Measurements from ENCODE around the gene UBE2G1. TPM values are rescaled to one million over a fixed set of nuclear protein-coding genes. Genes with fewer than 3 reads are reported as not detected.
"Not testable (repeated sequence)": the region's sequence is repeated elsewhere in the genome, so short reads cannot be mapped to it uniquely, and the experiment has no call there.

Gene UBE2G1
- total RNA-seq: 71.6 and 73.3 TPM in 2 replicates

DNA sequence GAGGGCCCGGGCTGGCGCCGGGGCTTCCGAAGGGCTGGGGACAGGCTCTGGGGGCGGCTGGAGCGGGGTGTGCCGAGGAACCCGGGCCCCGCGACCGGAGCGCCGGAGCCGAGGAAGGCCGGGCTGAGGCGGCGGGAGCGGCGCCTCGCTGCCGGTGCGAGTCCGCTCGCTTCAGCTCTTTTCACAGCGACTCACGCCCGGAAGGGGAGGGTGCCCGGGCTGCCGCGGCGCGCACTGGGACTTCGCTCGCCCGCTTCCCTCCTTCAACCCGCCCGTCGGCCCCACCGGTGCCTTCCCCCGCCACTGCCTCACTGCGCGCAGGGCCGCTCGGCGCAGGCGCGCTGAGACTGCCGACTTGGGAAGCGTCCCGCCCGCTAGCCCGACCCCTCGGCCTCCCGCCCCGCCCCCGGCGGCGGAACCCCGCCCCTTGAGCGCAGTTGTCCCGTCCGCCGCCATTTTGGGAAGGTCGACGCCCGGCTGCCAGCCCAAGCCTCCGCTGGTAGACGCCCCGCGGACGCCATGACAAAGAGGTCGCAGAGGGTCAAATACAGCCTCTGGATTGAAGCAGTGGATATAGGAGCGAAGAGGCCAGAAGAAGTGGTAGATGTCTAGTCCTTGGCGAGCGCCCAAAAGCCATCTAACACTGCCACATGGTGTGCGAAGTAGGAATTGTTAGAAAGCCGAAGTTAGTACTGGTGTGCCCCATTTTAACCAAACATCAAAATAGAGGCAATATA, at the start of gene UBE2G1:
TSS of gene UBE2G1 (minus strand) at position 349 of the 737 bp plus-strand sequence. CDS start 359 bp downstream, outside the sequence.
- intact Hi-C loops (cut with micrococcal nuclease): loop anchor here (1.0 to 5.0 kb wide), 9 partner anchors 9 to 1654 kb away; partner anchors contain the start of genes CLUH, CYB5D2, MED11 and MYBBP1A

DNA sequence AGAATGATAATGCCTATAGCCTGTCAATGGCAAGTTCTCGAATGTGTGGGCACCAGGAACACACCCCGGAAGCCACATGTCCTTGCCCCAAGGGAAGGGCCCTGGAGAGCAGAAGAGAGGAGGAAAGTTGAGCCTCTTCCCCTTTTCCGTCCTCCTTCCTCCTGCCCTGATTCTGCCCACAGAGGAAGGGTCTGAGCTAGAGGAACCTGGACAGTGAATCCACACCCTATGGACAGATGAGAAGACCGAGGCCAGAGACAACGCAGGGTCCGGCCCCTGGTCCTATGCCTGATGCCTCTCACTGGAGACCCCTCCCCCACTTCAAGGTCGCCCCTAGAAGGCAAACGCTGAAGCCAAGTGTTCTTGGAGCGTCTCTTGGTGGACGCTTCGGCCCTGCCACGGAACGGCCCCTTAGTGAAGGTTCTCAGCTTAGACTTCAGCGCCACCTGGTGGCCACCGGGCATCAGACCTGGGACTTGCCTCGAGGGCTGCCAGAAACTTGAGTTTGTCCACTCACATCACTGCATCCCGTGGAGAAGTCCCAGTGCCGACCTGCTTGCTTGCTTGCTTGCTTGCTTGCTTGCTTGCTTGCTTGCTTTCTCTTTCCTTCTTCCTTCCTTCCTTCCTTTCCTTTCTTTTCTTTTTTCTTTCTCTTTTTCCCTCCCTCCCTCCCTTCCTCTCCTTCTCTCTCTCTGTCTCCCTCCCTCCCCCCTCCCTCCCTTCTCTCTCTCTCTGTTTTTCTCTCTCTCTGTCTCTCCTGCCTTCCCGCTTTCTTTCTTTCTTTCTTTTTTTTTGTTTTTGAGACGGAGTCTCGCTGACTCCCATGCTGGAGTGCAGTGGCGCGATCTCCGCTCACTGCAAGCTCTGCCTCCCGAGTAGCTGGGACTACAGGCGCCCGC, 46.7 kb upstream of the UBE2G1 start:
- intact Hi-C loops (cut with micrococcal nuclease): loop anchor here (1.0 to 5.0 kb wide), 6 partner anchors 47 to 406 kb away; partner anchors contain the start of gene UBE2G1

DNA sequence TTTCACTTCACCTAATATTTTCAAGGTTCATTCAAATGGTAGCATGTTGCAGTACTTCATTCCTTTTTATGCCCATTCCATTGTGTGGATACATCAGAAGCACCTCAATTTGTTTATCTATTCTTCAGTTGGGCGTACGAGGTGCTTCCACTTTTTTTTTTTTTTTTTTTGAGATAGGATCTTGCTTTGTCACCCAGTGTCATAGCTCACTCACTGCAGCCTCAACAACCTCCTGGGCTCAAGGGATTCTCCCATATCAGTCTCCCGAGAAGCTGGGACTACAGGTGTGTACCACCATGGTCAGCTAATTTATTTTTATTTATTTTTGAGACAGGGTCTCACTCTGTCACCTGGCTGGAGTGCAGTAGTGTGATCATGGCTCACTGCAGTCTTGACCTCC, 44.7 kb upstream of the UBE2G1 start:
- intact Hi-C loops (cut with micrococcal nuclease): loop anchor here (5.0 kb wide), 1 partner anchor 404 kb away; no protein-coding TSS in a partner anchor

GRCh38 chr17:4409659-4410058, 43.2 kb upstream of the UBE2G1 start:
- intact Hi-C loops (cut with micrococcal nuclease): loop anchor here (5.0 kb wide), 1 partner anchor 402 kb away; no protein-coding TSS in a partner anchor

DNA sequence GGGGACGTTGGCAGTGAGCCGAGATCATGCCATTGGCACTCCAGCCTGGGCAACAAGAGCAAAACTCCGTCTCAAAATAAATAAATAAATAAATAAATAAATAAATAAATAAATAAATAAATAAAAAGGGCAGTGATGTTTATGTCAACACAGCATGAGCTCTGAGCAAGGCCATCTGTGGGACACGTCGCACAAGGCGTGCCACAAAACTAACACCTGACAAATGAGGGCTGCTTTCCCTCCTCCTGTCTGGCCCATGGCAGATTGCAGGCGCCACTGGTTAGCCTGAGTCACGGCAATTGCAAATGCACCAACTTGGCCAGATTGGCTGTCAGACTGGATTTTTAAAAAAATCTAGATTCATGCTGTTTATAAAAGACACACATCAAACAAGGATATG, 41.4 kb upstream of the UBE2G1 start:
- intact Hi-C loops (cut with micrococcal nuclease): no loop called here

- intact Hi-C loops (cut with micrococcal nuclease): no loop called here
Observed at GRCh38 chr17:4407216-4407615, 40.7 kb upstream of the UBE2G1 start.

GRCh38 chr17:4406386-4406785, 39.9 kb upstream of the UBE2G1 start:
- intact Hi-C loops (cut with micrococcal nuclease): no loop called here

DNA sequence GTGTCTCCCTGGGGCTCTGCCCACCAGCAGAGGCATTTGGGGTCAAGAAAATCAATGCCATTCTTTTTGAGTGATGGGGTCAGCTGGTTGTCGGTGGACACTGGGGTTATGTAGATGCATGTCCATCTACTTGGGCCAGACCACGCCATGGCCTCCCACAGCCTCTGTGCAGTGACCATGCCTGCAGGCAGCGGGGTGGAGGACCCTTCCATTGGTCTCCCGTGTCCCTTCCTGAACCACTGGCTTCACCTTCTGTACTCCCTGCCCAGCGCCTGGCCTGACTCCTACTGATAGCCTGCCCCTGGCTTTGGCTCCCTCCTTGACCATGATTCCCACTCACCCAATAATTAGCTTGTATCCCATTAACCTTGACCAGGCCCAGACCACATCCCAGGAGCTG, 39.2 kb upstream of the UBE2G1 start:
- intact Hi-C loops (cut with micrococcal nuclease): no loop called here

- intact Hi-C loops (cut with micrococcal nuclease): no loop called here
Observed at GRCh38 chr17:4405038-4405669, 38.7 kb upstream of the UBE2G1 start.

- intact Hi-C loops (cut with micrococcal nuclease): no loop called here
Observed at GRCh38 chr17:4397840-4398239, 31.4 kb upstream of the UBE2G1 start.

DNA sequence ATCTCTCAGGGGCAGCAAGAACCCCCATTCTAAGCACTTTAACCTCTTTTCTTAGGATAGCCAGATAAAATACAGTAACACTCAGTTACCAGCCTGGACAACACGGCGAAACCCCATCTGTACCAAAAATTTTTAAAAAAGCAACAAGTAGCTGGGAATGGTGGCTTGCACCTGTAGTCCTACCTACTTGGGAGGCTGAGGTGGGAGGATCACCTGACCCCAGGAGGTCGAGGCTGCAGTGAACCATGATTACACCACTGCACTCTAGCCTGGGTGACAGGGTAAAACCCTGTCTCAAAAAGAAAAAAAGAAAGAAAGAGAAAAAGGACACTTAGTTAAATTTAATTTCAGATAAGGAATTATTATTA, 28.6 kb upstream of the UBE2G1 start:
- intact Hi-C loops (cut with micrococcal nuclease): no loop called here

DNA sequence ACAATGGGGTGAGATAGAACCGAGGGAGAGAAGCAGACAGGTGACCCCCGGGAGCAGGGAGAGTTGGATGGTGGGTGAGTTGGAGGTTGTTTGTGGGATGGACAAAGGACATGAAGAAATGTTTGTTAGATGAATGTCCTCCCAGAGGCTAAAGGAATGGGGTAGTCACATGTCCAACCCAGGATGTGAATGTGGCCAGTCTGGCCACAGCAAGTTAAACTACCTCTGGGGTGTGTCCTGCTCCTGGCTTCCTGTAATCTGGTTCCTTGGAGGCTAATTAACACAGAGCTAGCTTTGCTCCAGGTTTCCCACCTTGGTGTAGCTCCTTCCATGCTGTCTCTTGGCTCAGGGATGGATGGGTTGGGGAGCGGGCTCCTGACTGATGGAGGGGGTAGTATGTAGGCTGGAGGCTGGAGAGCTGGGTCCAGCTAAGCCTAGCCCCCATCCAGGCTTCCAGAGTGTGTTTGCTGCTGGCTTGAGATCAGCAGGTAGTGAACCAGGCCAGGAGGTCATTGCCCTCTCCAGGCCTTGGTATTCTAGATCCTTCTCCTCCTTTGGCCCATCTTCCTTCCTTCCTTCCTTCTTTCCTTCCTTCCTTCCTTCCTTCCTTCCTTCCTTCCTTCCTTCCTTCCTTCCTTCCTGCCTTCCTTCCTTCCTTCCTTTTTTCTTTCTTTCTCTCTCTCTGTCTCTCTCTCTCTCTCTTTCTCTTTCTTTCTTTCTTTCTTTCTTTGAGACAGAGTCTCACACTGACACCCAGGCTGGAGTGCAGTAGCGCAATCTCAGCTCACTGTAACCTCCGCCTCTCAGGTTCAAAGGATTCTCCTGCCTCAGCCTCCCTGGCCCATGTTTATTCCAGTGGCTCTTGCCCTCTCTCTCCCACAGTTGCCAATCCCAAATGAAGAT, 28.0 kb upstream of the UBE2G1 start:
- intact Hi-C loops (cut with micrococcal nuclease): no loop called here

DNA sequence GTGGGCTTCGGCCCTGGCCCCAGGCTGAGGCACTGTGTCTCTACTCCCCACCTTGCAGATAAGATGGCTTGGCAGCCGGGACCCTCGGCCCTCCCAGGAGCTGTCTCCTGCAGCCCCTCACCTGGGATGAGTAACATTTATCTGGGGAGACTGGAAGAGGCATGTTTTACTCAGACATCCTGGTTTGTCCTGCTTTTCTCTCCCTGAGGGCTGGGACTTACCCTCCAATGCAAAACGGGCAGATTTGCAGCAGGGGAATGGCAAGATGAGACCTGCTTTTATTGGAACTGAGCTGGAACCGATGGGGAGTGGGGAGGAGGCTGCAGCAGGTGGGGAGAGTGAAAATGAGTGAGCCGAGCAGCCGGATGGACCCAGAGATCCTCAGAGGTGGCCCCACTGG, 27.3 kb upstream of the UBE2G1 start:
- intact Hi-C loops (cut with micrococcal nuclease): no loop called here

DNA sequence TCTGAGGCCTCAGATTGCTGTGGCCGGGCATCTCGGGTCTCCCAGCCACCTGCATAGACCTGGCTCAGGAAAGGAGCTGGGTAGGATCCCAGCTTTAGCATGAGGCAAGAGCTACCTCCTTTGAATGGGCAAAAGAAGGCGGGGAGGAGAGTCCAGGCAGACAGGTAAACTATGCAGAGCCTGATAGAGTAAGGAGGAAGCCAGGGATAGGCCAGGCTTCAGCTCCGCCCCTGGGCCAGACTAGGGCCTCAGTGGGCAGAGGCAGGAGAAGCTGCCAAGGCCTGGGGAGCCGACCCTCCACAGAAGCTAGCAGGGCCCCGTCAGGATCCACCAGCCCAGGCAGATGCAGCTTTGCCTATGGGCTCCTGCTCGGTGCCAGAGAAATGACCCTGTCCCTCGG, 22.6 kb upstream of the UBE2G1 start:
- intact Hi-C loops (cut with micrococcal nuclease): no loop called here

GRCh38 chr17:4387137-4387536, 20.7 kb upstream of the UBE2G1 start:
- intact Hi-C loops (cut with micrococcal nuclease): no loop called here

DNA sequence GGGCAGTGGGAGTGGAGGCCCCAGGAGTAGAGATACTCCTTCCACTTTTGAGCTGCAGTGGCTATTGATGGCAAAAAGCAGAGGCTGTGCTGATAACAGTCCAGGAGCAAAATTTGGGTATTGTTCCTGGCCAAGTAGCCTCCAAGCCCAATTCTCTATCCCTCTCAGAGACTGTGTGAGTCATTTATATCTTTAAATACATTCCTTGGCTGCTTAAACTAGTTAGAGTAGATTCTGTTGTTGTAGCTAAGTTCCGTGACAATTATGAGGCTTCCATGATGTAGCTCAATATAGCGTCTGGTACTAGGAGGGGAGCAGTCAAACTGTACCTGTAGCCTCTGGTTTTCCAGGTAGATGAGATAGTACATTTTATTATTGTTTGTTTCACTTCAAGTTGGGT, 19.9 kb upstream of the UBE2G1 start:
- intact Hi-C loops (cut with micrococcal nuclease): no loop called here

GRCh38 chr17:4381690-4382671, 15.5 kb upstream of the UBE2G1 start:
- intact Hi-C loops (cut with micrococcal nuclease): no loop called here

DNA sequence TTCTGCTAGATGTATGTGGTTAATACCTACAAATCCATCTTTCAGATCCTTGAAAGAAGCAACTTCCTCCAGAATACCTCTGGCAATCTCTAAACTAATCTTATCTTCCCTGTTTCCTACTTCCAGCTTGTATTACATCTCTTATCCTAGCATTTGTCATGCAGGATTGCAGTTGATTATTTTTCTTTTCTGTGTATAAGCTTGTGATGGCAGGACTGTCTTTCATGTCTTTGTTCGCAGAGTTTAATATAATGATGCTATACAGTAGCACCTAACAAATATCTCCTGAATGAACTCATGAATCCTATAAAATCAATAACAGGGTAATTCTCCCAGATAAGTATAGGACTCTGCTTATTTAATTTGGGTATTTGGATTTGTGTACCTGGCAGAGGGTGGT, 12.2 kb upstream of the UBE2G1 start:
- intact Hi-C loops (cut with micrococcal nuclease): no loop called here

GRCh38 chr17:4377247-4377646, 10.8 kb upstream of the UBE2G1 start:
- intact Hi-C loops (cut with micrococcal nuclease): not testable (repeated sequence)

Measured in T-helper 1 cell treated with Interleukin-12 subunit alpha and Interleukin-12 subunit beta and Interleukin-4 antibody, amounts not matched to agents 30 ng/mL and 1 ng/mL, for 36 hours (primary cell).